ENCODE results near the gene WIPI1.

DNA sequence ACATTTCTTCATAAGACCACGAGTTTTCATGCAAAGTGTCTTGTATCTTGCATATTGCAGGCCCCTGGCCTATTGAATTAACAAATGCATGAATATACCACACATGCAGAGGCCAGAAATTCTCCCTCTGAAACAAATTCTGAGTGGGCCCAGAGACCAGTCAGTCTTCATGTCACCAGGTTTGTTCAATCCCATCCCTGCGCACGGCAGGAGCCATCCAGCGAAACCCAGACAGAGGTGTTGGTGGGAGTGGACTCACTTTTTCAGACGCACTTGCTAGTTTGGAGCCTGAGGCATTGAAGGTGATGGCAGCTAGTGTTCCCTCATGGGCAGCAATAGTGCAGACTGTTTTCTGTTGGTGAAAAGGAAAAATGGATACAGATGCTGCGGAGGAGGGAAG is 21.9 kb downstream of the WIPI1 start:
- TF ChIP-seq BACH1 (IDR thresholded peaks at IDR 0.05; ENCODE audit: borderline replicate concordance) (no peak), FOS (IDR thresholded peaks at IDR 0.05; ENCODE audit: borderline replicate concordance, extremely low read depth, insufficient read length) (no peak), SUZ12 (IDR thresholded peaks at IDR 0.05; ENCODE audit: unreplicated experiment) (no peak), POLR2A (IDR thresholded peaks at IDR 0.05; ENCODE audit: low read depth, low read length) (no peak), EP300 (IDR thresholded peaks at IDR 0.05; ENCODE audit: borderline replicate concordance in 1 of 2, control insufficient read depth in 1 of 2, low read depth in 2 of 2, low read length in 2 of 2) (no peak), YY1 (IDR thresholded peaks at IDR 0.05; ENCODE audit: low read depth, low read length) (no peak), BHLHE40 (IDR thresholded peaks at IDR 0.05; ENCODE audit: borderline replicate concordance in 1 of 2, low read depth in 2 of 2, low read length in 1 of 2) (no peak)
- TF ChIP-seq, protein P1, sequence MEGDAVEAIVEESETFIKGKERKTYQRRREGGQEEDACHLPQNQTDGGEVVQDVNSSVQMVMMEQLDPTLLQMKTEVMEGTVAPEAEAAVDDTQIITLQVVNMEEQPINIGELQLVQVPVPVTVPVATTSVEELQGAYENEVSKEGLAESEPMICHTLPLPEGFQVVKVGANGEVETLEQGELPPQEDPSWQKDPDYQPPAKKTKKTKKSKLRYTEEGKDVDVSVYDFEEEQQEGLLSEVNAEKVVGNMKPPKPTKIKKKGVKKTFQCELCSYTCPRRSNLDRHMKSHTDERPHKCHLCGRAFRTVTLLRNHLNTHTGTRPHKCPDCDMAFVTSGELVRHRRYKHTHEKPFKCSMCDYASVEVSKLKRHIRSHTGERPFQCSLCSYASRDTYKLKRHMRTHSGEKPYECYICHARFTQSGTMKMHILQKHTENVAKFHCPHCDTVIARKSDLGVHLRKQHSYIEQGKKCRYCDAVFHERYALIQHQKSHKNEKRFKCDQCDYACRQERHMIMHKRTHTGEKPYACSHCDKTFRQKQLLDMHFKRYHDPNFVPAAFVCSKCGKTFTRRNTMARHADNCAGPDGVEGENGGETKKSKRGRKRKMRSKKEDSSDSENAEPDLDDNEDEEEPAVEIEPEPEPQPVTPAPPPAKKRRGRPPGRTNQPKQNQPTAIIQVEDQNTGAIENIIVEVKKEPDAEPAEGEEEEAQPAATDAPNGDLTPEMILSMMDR (IDR thresholded peaks at IDR 0.05 in 2 of 3, conservative IDR thresholded peaks at IDR 0.05 in 1 of 3; ENCODE audit: control insufficient read depth in 2 of 3, extremely low read depth in 1 of 3, insufficient read depth in 1 of 3, low read depth in 3 of 3, low read length in 3 of 3), result no peak
- TF ChIP-seq, protein P2, sequence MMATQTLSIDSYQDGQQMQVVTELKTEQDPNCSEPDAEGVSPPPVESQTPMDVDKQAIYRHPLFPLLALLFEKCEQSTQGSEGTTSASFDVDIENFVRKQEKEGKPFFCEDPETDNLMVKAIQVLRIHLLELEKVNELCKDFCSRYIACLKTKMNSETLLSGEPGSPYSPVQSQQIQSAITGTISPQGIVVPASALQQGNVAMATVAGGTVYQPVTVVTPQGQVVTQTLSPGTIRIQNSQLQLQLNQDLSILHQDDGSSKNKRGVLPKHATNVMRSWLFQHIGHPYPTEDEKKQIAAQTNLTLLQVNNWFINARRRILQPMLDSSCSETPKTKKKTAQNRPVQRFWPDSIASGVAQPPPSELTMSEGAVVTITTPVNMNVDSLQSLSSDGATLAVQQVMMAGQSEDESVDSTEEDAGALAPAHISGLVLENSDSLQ (IDR thresholded peaks at IDR 0.05), result no peak
